ENCODE results near the gene TTC33.
"Not testable (repeated sequence)": the region's sequence is repeated elsewhere in the genome, so short reads cannot be mapped to it uniquely, and the experiment has no call there.

The TTC33 gene

GRCh38 chr5:40569546-40570270 lies 186.1 kb downstream of the TTC33 start:
- DNase-seq (ENCODE audit: low read depth) = no peak

DNA sequence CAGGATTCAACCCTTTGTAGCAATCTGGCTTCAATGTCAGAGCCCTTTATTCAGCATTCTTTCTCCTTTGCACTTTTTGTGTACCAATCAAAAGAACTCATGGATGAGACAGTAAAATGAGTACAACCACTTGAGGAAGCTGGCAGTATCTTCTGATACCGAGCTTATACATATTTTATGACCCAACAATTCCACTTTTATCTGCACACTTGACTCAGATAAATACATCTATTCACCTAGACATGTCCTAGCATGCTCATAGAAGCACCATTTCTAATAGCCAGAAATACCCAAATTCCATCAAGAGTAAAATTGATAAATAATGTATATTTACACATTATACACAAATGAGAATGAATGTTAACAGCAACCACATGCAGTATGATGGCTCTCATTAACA lies 187.2 kb downstream of the TTC33 start:
- no peak for DNase-seq (ENCODE audit: low read depth)

DNA sequence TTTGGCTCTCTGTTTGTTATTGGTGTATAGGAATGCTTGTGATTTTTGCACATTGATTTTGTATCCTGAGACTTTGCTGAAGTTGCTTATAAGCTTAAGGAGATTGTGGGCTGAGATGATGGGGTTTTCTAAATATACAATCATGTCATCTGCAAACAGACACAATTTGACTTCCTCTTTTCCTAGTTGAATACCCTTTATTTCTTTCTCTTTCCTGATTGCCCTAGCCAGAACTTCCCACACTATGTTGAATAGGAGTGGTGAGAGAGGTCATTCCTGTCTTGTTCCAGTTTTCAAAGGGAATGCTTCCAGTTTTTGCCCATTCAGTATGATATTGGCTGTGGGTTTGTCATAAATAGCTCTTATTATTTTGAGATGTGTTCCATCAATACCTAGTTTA lies 192.6 kb downstream of the TTC33 start:
- not testable (repeated sequence) for DNase-seq (ENCODE audit: low read depth)

DNA sequence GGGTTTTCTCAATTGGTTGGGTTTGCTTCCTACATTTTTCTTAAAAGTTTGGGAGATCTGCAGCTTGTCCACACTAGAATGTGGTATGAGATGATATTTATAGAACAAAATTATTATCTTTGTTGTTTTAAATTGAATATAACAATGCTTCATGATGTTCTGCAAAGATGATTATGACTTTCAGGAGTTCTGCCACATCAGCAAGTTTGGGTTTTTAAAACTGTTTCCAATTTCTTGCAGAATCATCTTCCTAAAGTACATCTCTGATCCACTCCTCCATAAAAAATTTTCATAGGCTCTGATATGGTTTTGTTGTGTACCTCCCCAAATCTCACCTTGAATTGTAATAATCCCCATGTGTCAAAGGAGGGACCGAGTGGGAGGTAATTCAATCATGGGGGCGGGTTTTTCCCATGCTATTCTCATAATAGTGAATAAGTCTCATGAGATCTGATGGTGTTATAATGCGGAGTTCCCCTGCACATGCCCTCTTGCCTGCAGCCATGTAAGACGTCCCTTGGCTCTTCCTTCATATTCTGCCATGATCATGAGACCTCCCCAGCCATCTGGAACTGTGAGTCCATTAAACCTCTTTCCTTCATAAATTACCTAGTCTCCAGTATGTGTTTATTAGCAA lies 195.2 kb downstream of the TTC33 start:
- DNase-seq (ENCODE audit: low read depth) = no peak

- DNase-seq (ENCODE audit: low read depth) = no peak
These were observed 196.5 kb downstream of the TTC33 start for GRCh38 chr5:40559306-40559705.

- no peak for DNase-seq (ENCODE audit: low read depth)
These were observed 198.3 kb downstream of the TTC33 start for GRCh38 chr5:40557501-40557900.

GRCh38 chr5:40556811-40557210 lies 198.9 kb downstream of the TTC33 start:
- DNase-seq (ENCODE audit: low read depth) = no peak

- DNase-seq (ENCODE audit: low read depth) = no peak
These were observed 199.9 kb downstream of the TTC33 start for GRCh38 chr5:40555886-40556285.

DNA sequence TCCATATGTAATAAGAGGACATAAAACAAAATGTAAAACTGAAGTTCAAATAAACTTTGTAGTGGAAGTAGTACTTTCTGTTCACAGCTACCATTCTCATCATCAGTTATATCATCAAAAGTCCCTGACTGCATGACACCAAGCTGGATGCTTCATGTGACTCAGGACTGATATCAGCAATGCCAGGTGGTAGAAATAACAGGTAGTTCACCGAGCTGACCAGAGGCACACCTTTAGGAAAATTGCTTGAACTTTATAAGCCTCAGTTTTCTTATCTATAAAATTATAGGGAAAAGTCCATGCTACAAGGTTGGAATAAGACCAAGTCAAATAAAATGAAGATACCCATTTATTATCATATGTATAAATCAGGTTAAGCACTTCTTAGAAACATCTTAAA lies 200.9 kb downstream of the TTC33 start:
- no peak for DNase-seq (ENCODE audit: low read depth)

- no peak for DNase-seq (ENCODE audit: low read depth)
These were observed 201.7 kb downstream of the TTC33 start for GRCh38 chr5:40554054-40554453.

- DNase-seq (ENCODE audit: low read depth) = no peak
These were observed 202.8 kb downstream of the TTC33 start for GRCh38 chr5:40552981-40553380.

GRCh38 chr5:40551496-40552491 lies 204.0 kb downstream of the TTC33 start:
- DNase-seq (ENCODE audit: low read depth) = peak; percentile 96

GRCh38 chr5:40550481-40550880 lies 205.3 kb downstream of the TTC33 start:
- no peak for DNase-seq (ENCODE audit: low read depth)

GRCh38 chr5:40549616-40550015 lies 206.1 kb downstream of the TTC33 start:
- DNase-seq (ENCODE audit: low read depth) = no peak

DNA sequence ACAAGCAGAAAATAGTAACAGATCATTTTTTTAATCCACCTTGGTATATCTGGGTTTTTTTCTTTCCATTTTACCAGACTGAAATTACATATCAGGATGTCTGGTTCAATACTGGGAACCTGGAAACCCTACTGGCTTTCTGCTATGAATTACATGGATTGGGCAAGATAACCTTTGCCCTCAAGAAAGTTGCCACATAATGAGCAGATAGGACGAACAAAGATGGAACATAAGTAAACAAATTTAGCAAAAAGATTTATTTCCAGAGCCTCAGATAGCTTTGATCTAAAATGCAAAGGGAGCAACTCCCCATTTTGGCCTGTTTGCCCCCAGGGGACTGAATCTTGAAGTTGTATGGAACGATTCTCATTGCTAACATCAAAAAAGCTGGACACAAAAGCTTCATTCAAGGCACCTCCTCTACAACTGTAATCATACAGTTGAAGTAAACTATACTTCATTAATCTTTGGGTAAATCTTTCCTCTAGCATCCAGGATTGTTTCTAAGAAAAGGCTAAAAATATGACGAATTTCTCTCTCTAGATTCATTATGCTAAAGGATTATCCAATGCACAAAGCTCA lies 207.7 kb downstream of the TTC33 start:
- DNase-seq (ENCODE audit: low read depth) = no peak

- DNase-seq (ENCODE audit: low read depth) = no peak
These were observed 208.2 kb downstream of the TTC33 start for GRCh38 chr5:40547557-40547956.

GRCh38 chr5:40540301-40540700 lies 215.5 kb downstream of the TTC33 start:
- no peak for DNase-seq (ENCODE audit: low read depth)

DNA sequence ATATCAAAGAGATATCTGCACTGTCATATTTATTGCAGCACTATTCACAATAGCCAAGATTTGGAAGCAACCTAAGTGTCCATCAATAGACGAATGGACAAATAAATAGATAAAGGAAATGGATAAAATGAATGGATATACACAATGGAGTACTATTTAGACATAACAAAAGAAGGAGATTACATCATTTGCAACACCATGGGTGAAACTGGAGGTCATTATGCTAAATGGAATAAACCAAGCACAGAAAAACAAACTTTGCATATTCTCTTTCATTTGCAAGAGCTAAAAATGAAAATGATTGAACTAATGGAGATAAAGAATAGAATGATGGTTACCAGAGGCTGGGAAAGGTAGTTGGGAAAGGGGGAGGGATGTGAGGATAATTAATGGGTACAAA lies 231.1 kb downstream of the TTC33 start:
- no peak for DNase-seq (ENCODE audit: low read depth)

GRCh38 chr5:40521925-40522324 lies 233.8 kb downstream of the TTC33 start:
- no peak for DNase-seq (ENCODE audit: low read depth)

DNA sequence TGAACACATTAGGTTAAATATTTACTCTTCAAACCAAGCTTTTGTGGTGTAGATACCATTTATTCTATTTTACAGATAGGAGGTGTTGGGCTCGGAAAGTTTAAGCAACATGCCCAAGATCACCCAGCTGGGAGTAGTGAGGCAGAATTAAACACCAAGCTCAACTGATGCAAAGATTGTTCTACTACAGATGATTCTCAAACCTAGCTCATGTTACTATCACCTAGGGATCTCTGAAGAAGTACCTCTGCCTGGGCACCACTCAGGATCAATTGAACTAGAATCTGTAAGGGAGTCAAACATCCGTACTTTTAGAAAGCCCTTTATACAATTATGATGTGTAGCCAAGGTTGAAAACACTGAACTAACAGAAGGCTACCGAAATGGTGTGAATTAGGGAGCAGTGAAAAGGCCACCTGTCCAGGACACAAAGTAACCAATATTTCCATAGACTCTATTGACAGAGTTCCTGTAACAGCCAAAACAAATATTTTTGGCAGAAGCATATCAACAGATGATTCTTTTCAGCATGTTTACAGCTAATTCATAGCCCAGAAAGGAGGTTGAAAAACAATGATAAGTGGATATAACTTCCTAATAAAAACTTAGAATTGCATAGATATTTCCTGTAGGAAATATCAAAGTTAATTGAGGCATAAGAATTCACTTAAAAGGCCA lies 234.5 kb downstream of the TTC33 start:
- no peak for DNase-seq (ENCODE audit: low read depth)

DNA sequence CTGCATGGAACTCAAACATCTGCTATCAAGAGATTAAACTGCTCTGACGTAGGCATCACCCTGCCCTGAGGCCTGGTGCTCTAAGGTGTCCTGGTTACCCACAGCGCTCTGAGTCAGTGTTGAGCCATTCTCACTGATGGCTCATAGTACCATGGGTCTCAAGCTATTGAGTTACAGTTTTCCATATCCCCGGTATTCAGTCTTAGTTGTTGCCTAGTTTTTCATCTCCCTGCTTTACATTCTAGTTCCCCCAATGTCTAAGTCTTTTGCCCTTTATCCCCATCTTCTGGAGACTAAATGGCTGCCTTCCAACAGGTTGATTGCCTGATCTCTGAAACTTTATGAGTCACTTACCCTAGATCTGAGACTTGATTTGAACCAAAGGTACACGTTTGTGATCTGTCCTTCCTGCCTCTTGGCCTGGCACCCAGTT lies 237.3 kb downstream of the TTC33 start:
- DNase-seq (ENCODE audit: low read depth) = peak; percentile 22

DNA sequence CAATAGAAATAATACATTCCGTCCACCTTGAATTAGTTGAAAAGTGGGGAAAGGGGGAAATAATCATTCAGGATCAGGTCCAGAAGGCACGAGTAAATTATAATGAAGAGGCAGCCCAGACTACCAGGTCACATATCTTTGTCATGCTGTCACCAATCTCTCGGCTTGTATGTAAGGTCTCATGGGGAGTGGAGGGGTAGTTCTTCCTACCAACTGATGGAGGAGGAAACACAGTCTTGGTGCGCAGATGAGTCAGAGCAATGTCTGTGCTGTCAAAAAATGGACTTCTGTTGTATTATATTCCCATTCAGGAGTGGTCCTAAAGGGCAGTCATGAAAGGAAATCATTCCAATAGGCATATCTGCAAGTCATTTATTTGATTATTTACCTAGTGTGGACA lies 240.3 kb downstream of the TTC33 start:
- DNase-seq (ENCODE audit: low read depth) = no peak

All from non-pigmented ciliary epithelial cell (primary cell).